ENCODE measurements around the gene COL24A1.
"Not testable (repeated sequence)": the region's sequence is repeated elsewhere in the genome, so short reads cannot be mapped to it uniquely, and the experiment has no call there.

GRCh38 chr1:86072474-86072873, 84.1 kb downstream of the COL24A1 start:
- TF ChIP-seq YY1 (IDR thresholded peaks at IDR 0.05; ENCODE audit: insufficient read depth, insufficient read length); SUZ12 (IDR thresholded peaks at IDR 0.05; ENCODE audit: extremely low read depth, insufficient read depth, insufficient read length); ZNF274 (IDR thresholded peaks at IDR 0.05; ENCODE audit: low read depth, low read length): not testable (repeated sequence)

Measured in NT2/D1 (cell line).